ENCODE data around the gene GALNS. TPM values are rescaled to one million over a fixed set of nuclear protein-coding genes. Genes with fewer than 3 reads are reported as not detected.
A peak's percentile ranks its signal among the peaks of the same experiment; 100 is the strongest.

Gene GALNS
- total and polyA plus RNA-seq, 5 donors: 17.6 to 22.3 (median 19.1) TPM

- Histone ChIP-seq H3K4me1 (ENCODE audit: control insufficient read depth, insufficient read depth, low read length) (no peaks in the 10 kb centered on the region), H3K27ac (ENCODE audit: low read length) (no peak overlapping the region), H3K27me3 (ENCODE audit: control insufficient read depth, insufficient read depth) (no peaks in the 10 kb centered on the region), H3K4me3 (ENCODE audit: low read length) (no peak overlapping the region), H3K9me3 (ENCODE audit: control insufficient read depth, low read length) (no peaks in the 10 kb centered on the region)
- intact Hi-C loops (cut with DNase I): no loop called here
- 81% methylated on average over 18 of the region's 18 CpGs for WGBS
- peak in 1 of 2 donors; percentile 7 for ATAC-seq
- DNase-seq: no peak
These were observed 7.8 kb upstream of the GALNS start for GRCh38 chr16:88864521-88864920.

DNA sequence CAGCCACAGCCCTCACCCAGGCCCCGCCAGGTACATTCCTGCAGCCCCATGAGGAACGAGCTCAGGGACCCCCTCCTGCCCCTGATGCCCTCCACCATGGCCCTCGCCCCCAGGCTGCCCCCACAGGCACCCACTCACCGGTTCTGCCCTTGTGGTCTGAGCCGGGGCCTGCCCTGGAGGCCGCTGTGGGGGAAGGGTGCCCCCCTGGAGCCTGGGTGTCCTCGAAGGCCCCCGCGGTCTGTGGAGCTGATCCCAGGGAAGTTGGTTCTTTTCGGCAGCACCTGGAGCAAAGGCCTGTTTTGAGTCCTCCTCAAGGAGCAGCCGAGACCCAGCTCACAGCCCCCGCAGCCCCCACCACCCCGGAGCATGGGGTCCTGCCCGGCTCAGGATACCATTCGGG is 7.4 kb upstream of the GALNS start:
- H3K27ac ChIP-seq (ENCODE audit: low read length): no peak overlapping the region
- intact Hi-C loops (cut with DNase I): no loop called here
- H3K27me3 ChIP-seq (ENCODE audit: control insufficient read depth, insufficient read depth): no peaks in the 10 kb centered on the region
- H3K4me1 ChIP-seq (ENCODE audit: control insufficient read depth, insufficient read depth, low read length): no peaks in the 10 kb centered on the region
- WGBS: 81% methylated on average over 15 of the region's 15 CpGs
- no peak for ATAC-seq
- no peak overlapping the region for H3K4me3 ChIP-seq (ENCODE audit: low read length)
- no peak for DNase-seq
- no peaks in the 10 kb centered on the region for H3K9me3 ChIP-seq (ENCODE audit: control insufficient read depth, low read length)

GRCh38 chr16:88863426-88863825 is 6.7 kb upstream of the GALNS start:
- ATAC-seq: no peak
- WGBS: 88% methylated on average over 13 of the region's 13 CpGs
- no peak overlapping the region for H3K27ac ChIP-seq (ENCODE audit: low read length)
- no peak overlapping the region for H3K4me3 ChIP-seq (ENCODE audit: low read length)
- DNase-seq: peak in 1 of 3 donors; percentile 60
- intact Hi-C loops (cut with DNase I): no loop called here
- no peaks in the 10 kb centered on the region for H3K4me1 ChIP-seq (ENCODE audit: control insufficient read depth, insufficient read depth, low read length)
- H3K27me3 ChIP-seq (ENCODE audit: control insufficient read depth, insufficient read depth): no peaks in the 10 kb centered on the region
- no peaks in the 10 kb centered on the region for H3K9me3 ChIP-seq (ENCODE audit: control insufficient read depth, low read length)

GRCh38 chr16:88862968-88863367 is 6.2 kb upstream of the GALNS start:
- no peak overlapping the region for H3K27ac ChIP-seq (ENCODE audit: low read length)
- ATAC-seq (no peak), DNase-seq (no peak)
- H3K4me1 ChIP-seq (ENCODE audit: control insufficient read depth, insufficient read depth, low read length): peaks cover 3% of the 10 kb centered on the region
- intact Hi-C loops (cut with DNase I): no loop called here
- 90% methylated on average over 25 of the region's 25 CpGs for WGBS
- H3K4me3 ChIP-seq (ENCODE audit: low read length): no peak overlapping the region
- no peaks in the 10 kb centered on the region for H3K27me3 ChIP-seq (ENCODE audit: control insufficient read depth, insufficient read depth)
- H3K9me3 ChIP-seq (ENCODE audit: control insufficient read depth, low read length): no peaks in the 10 kb centered on the region

DNA sequence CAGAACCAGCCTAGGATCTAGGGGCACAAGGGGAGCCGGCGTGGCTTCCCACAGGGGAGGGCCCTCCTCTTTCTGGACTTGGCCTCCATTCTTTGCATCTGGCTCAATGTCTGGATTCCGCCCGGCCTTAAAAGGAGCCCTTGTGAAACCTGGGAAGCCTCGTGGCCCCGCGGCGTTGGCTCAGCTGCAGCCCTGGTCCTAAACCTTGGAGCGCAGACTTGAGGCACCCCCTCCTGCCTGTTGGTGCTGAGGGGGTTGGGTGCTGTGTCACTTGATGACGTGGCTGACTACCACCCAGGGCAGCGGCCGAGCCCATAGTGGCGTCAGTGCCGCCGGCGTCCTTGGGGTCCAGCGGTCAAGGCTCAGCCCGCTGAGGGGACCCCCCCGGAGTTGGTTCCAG is 4.6 kb upstream of the GALNS start:
- no peak overlapping the region for H3K4me3 ChIP-seq (ENCODE audit: low read length)
- ATAC-seq (no peak), DNase-seq (peak in 1 of 3 donors; percentile 53)
- no peak overlapping the region for H3K27ac ChIP-seq (ENCODE audit: low read length)
- WGBS: 94% methylated on average over 19 of the region's 19 CpGs
- no peaks in the 10 kb centered on the region for H3K9me3 ChIP-seq (ENCODE audit: control insufficient read depth, low read length)
- H3K27me3 ChIP-seq (ENCODE audit: control insufficient read depth, insufficient read depth): no peaks in the 10 kb centered on the region
- H3K4me1 ChIP-seq (ENCODE audit: control insufficient read depth, insufficient read depth, low read length): peaks cover 5% of the 10 kb centered on the region
- intact Hi-C loops (cut with DNase I): no loop called here

DNA sequence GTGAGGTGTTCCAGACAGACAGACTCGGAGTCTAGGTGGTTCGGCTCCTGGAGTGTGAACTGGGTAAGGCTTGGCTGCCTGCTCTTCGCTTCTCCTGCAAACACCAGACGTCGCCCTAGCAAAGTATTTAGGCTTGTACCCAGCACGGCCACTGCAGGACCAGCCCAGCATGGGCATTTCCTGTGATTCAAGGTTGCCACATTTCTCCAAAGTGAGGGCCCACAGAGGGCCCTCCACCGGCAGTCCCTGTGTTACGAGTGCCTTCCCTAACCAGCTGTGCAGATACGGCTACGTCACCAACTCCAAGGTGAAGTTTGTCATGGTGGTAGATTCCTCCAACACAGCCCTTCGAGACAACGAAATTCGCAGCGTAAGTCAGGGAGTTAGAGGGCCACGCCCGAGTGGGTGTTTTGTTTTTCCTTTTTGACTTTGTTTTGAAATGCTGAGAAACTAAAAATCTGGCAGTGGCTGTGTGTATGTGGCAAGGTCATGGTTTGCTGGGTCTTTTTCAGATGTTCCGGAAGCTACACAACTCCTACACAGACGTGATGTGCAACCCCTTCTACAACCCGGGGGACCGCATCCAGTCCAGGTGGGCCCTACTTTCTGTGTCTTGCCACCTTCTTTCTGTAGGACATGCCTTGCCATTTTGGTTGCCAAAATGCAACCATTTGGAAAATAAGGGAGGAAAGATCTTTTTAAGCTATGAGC is 2.8 kb upstream of the GALNS start:
- Histone ChIP-seq H3K9me3 (ENCODE audit: control insufficient read depth, low read length) (no peaks in the 10 kb centered on the region), H3K4me3 (ENCODE audit: low read length) (no peak overlapping the region), H3K27me3 (ENCODE audit: control insufficient read depth, insufficient read depth) (no peaks in the 10 kb centered on the region), H3K27ac (ENCODE audit: low read length) (no peak overlapping the region), H3K4me1 (ENCODE audit: control insufficient read depth, insufficient read depth, low read length) (peaks cover 5% of the 10 kb centered on the region)
- DNase-seq: no peak
- intact Hi-C loops (cut with DNase I): no loop called here
- 91% methylated on average over 20 of the region's 20 CpGs for WGBS
- no peak for ATAC-seq

GRCh38 chr16:88857728-88858339 is 1.1 kb upstream of the GALNS start:
- intact Hi-C loops (cut with DNase I): no loop called here
- 16% methylated on average over 12 of the region's 12 CpGs for WGBS
- peak; percentile 69 to 70 for ATAC-seq
- Histone ChIP-seq H3K27ac (ENCODE audit: low read length) (peak overlapping the region; percentile 58), H3K4me3 (ENCODE audit: low read length) (peak overlapping the region; percentile 78), H3K4me1 (ENCODE audit: control insufficient read depth, insufficient read depth, low read length) (peaks cover 5% of the 10 kb centered on the region), H3K27me3 (ENCODE audit: control insufficient read depth, insufficient read depth) (no peaks in the 10 kb centered on the region), H3K9me3 (ENCODE audit: control insufficient read depth, low read length) (no peaks in the 10 kb centered on the region)
- peak; percentile 80 to 94 (median 90) for DNase-seq

GRCh38 chr16:88856122-88856827 is 472 bp downstream of the GALNS start:
- Histone ChIP-seq H3K9me3 (ENCODE audit: control insufficient read depth, low read length) (no peaks in the 10 kb centered on the region), H3K27ac (ENCODE audit: low read length) (peak overlapping the region; percentile 34), H3K4me3 (ENCODE audit: low read length) (peak overlapping the region; percentile 63), H3K4me1 (ENCODE audit: control insufficient read depth, insufficient read depth, low read length) (peaks cover 5% of the 10 kb centered on the region), H3K27me3 (ENCODE audit: control insufficient read depth, insufficient read depth) (no peaks in the 10 kb centered on the region)
- WGBS: 12% methylated on average over 49 of the region's 53 CpGs
- peak; percentile 7 to 24 for ATAC-seq
- DNase-seq: peak; percentile 44 to 80 (median 75)
- intact Hi-C loops (cut with DNase I): no loop called here

DNA sequence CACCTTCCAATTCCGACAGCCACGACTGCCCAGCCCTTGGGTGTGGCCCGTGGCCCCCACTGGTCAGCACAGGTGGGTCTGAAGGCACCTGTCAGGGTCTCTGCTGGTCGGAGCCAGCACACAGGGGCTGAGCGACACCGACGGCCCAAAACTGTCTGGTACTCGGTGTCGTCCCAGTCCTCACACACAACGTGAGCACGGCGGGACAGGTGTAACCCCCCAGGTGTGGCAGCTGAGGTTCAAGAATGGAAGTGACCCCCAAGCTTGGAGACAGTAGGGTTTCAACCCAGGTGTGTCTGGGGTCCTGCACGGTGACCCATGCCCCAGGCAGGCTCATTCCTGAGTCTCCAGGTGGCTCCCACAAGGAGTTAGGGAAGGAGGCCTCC is 1.0 kb downstream of the GALNS start:
- intact Hi-C loops (cut with DNase I): no loop called here
- peaks cover 5% of the 10 kb centered on the region for H3K4me1 ChIP-seq (ENCODE audit: control insufficient read depth, insufficient read depth, low read length)
- no peak for ATAC-seq
- peak overlapping the region; percentile 63 for H3K4me3 ChIP-seq (ENCODE audit: low read length)
- no peaks in the 10 kb centered on the region for H3K9me3 ChIP-seq (ENCODE audit: control insufficient read depth, low read length)
- H3K27me3 ChIP-seq (ENCODE audit: control insufficient read depth, insufficient read depth): no peaks in the 10 kb centered on the region
- H3K27ac ChIP-seq (ENCODE audit: low read length): no peak overlapping the region
- 86% methylated on average over 13 of the region's 13 CpGs for WGBS
- DNase-seq: peak in 1 of 3 donors; percentile 64

DNA sequence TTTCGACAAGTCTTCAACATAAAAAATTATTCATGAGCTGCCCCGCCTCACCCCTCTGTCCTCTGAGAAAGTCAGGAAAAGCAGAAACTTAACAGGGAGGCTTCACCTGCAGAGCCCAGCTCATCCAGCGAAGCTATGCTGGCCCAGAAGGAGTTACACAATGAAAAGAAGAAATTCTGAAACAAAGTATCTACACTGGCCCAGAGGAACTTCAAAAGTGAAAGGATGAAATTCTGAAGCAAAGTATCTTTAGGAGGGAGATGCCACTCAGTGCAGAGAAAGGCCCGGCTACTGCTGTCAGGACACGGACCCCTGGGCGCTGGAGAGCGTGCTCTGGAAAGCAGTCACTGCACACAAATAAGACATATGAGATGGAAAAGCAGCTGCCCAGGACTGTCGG is 1.6 kb downstream of the GALNS start:
- Histone ChIP-seq H3K27me3 (ENCODE audit: control insufficient read depth, insufficient read depth) (no peaks in the 10 kb centered on the region), H3K4me3 (ENCODE audit: low read length) (no peak overlapping the region), H3K9me3 (ENCODE audit: control insufficient read depth, low read length) (no peaks in the 10 kb centered on the region), H3K27ac (ENCODE audit: low read length) (no peak overlapping the region), H3K4me1 (ENCODE audit: control insufficient read depth, insufficient read depth, low read length) (peaks cover 5% of the 10 kb centered on the region)
- no peak for DNase-seq
- no peak for ATAC-seq
- WGBS: 87% methylated on average over 8 of the region's 8 CpGs
- intact Hi-C loops (cut with DNase I): no loop called here

Measured in right cardiac atrium (tissue), 5 donors.